ENCODE measurements around the gene SC5D.

- TF ChIP-seq, protein P1, sequence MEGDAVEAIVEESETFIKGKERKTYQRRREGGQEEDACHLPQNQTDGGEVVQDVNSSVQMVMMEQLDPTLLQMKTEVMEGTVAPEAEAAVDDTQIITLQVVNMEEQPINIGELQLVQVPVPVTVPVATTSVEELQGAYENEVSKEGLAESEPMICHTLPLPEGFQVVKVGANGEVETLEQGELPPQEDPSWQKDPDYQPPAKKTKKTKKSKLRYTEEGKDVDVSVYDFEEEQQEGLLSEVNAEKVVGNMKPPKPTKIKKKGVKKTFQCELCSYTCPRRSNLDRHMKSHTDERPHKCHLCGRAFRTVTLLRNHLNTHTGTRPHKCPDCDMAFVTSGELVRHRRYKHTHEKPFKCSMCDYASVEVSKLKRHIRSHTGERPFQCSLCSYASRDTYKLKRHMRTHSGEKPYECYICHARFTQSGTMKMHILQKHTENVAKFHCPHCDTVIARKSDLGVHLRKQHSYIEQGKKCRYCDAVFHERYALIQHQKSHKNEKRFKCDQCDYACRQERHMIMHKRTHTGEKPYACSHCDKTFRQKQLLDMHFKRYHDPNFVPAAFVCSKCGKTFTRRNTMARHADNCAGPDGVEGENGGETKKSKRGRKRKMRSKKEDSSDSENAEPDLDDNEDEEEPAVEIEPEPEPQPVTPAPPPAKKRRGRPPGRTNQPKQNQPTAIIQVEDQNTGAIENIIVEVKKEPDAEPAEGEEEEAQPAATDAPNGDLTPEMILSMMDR (IDR thresholded peaks at IDR 0.05), result no peak
- no peak for TF ChIP-seq EP300 (IDR thresholded peaks at IDR 0.05)
Measured at GRCh38 chr11:121328176-121328966, 35.8 kb downstream of the SC5D start.
